ENCODE data around the gene EPS8L3. TPM values are rescaled to one million over a fixed set of nuclear protein-coding genes. Genes with fewer than 3 reads are reported as not detected.

Gene EPS8L3
- under 1 TPM in 1 of 2 donors, not detected in 1; 0.19 TPM for total RNA-seq

GRCh38 chr1:109763646-109764415 lies at the start of gene EPS8L3:
Gene EPS8L3, minus strand, starts transcription at chr1:109763923. Its CDS starts 2,174 bp downstream, at chr1:109761749.
- Histone ChIP-seq H3K9me3 (no peaks in the 10 kb centered on the region), H3K27ac (no peak within 1 kb of the TSS), H3K27me3 (no peaks in the 10 kb centered on the region), H3K4me1 (peaks cover 0 to 16% of the 10 kb centered on the region in 2 donors), H3K36me3 (no peaks in the 10 kb centered on the region), H3K4me3 (no peak within 1 kb of the TSS)
- DNase-seq (ENCODE audit: low spot score): no peak
- TF ChIP-seq, protein P1, sequence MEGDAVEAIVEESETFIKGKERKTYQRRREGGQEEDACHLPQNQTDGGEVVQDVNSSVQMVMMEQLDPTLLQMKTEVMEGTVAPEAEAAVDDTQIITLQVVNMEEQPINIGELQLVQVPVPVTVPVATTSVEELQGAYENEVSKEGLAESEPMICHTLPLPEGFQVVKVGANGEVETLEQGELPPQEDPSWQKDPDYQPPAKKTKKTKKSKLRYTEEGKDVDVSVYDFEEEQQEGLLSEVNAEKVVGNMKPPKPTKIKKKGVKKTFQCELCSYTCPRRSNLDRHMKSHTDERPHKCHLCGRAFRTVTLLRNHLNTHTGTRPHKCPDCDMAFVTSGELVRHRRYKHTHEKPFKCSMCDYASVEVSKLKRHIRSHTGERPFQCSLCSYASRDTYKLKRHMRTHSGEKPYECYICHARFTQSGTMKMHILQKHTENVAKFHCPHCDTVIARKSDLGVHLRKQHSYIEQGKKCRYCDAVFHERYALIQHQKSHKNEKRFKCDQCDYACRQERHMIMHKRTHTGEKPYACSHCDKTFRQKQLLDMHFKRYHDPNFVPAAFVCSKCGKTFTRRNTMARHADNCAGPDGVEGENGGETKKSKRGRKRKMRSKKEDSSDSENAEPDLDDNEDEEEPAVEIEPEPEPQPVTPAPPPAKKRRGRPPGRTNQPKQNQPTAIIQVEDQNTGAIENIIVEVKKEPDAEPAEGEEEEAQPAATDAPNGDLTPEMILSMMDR (IDR thresholded peaks at IDR 0.05): no peak

DNA sequence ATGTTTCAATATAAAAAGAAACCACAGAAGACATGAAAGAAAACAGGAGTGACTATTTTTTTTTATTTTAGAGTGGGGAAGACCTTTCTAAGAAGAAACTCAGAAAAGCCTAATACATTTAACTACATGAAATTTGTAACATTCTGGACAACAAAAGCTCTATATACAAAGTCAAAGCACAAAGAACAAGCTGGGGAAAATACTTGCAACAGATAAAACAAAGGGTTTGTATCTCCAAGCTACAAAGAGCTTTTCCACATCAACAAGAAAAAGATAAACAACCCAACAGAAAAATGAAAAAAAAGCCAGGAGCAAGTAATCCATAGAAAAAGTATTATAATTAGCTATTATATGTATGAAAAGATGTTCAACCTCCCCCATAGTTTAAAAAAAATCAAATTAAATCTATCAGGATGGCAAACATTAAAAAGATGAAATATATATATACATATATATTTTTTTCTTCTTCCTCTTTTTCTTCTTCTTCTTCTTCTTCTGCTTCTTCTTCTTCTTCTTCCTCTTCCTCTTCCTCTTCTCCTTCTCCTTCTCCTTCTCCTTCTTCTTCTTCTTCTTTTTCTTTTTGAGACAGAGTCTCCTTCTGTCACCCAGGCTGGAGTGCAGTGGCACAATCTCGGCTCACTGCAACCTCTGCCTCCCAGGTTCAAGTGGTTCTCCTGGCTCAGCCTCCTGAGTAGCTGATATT lies 49.1 kb upstream of the EPS8L3 start:
- DNase-seq (ENCODE audit: low spot score): no peak
- TF ChIP-seq, protein P1 (IDR thresholded peaks at IDR 0.05): no peak

DNA sequence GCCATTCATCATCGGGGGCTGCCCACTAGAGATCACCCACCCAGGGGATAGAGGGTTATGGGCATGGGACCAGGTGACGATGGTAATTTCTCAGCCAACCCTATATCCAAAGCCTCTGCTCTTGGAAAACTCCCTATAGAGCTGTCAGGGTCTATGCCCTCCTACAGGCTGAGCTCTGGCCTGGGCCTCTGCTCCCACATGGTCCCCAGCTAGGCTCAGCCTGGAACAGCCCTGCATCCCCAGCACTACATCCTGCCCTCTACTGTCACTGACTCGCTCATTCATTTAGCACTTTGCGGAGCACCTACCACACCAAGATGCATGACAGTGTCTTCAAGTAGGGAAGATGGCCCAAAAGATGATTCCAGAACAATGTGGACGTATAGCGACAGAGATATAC lies 45.0 kb upstream of the EPS8L3 start:
- no peaks in the 10 kb centered on the region for H3K9me3 ChIP-seq
- H3K36me3 ChIP-seq: no peaks in the 10 kb centered on the region
- H3K27ac ChIP-seq: no peak overlapping the region
- H3K4me1 ChIP-seq: peaks cover 0 to 12% of the 10 kb centered on the region in 2 donors
- TF ChIP-seq, protein P1 (IDR thresholded peaks at IDR 0.05): no peak
- no peaks in the 10 kb centered on the region for H3K27me3 ChIP-seq
- H3K4me3 ChIP-seq: no peak overlapping the region
- no peak for DNase-seq (ENCODE audit: low spot score)

More for the DNA sequence above, 49.1 kb upstream of the EPS8L3 start:
- H3K27me3 ChIP-seq: no peaks in the 10 kb centered on the region
- H3K4me1 ChIP-seq: peaks cover 0 to 6% of the 10 kb centered on the region in 2 donors
- H3K36me3 ChIP-seq: no peaks in the 10 kb centered on the region
- H3K27ac ChIP-seq: no peak overlapping the region
- H3K9me3 ChIP-seq: peaks cover 3 to 9% of the 10 kb centered on the region in 2 donors
- no peak overlapping the region for H3K4me3 ChIP-seq

DNA sequence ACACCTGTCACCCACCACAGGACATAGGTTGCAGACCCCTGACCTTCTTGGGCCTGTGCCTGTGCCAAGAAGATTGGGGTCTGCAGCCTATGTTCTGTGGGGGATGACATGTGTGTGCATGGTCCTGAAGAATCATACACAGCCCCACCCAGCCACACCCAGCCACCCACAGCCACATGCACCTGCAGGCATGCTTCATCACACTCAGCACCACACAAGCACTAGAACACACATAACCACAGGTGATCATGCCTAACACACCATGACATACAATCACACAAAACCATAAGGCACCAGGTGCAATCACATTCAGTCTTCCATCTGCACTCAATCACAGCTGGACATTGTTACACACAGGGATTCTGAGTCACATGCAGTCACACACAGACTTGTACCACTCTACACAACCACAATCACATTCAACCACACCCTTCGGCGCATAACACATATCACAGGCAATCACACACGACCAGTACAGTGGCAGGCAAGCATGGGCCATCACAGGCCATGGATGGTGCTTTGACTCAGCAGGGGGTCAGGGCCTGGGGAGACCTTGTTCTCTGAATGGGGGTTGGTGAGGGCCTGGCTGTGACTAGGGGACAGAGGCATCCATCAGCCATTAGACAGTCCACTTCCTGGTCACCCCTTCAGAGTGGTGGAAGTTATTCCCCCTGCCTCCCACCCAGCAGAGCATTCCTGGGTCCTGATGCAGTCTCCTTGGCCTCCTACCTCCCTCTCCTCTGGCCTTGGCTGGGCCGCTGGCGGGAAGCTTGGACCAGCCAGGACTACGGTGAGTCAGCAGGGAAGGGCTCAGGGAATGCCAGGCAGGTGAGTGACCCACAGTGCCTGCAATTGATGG lies 44.3 kb upstream of the EPS8L3 start:
- no peaks in the 10 kb centered on the region for H3K27me3 ChIP-seq
- no peak overlapping the region for H3K27ac ChIP-seq
- no peaks in the 10 kb centered on the region for H3K36me3 ChIP-seq
- DNase-seq (ENCODE audit: low spot score): no peak
- TF ChIP-seq, protein P1 (IDR thresholded peaks at IDR 0.05): no peak
- H3K4me3 ChIP-seq: no peak overlapping the region
- peaks cover 0 to 19% of the 10 kb centered on the region in 2 donors for H3K4me1 ChIP-seq
- no peaks in the 10 kb centered on the region for H3K9me3 ChIP-seq

GRCh38 chr1:109807402-109807801 lies 43.7 kb upstream of the EPS8L3 start:
- TF ChIP-seq, protein P1 (IDR thresholded peaks at IDR 0.05): no peak
- no peak for DNase-seq (ENCODE audit: low spot score)
- no peaks in the 10 kb centered on the region for H3K36me3 ChIP-seq
- no peaks in the 10 kb centered on the region for H3K27me3 ChIP-seq
- no peak overlapping the region for H3K4me3 ChIP-seq
- H3K27ac ChIP-seq: no peak overlapping the region
- no peaks in the 10 kb centered on the region for H3K9me3 ChIP-seq
- H3K4me1 ChIP-seq: peaks cover 0 to 25% of the 10 kb centered on the region in 2 donors

Measured in right atrium auricular region (tissue), 2 donors.